Ascending aorta (tissue), 2 donors: ENCODE results near the gene FAM131B. TPM values are rescaled to one million over a fixed set of nuclear protein-coding genes. Genes with fewer than 3 reads are reported as not detected.

Experiments
- DNase-seq, 2 donors: peaks; one replicate each; pipeline ENCODE4 v3.0.0-alpha.2; 2019; ENCODE audit warnings: low spot score in 2 of 2
- H3K27ac ChIP-seq, 2 donors: fragments of 200-600 bp; sonication (generic); one replicate each; pipeline ENCODE4 v1.5.1; 2016 to 2017; ENCODE audit warnings: mild to moderate bottlenecking in 1 of 2
- H3K27me3 ChIP-seq: fragments of 200-600 bp; sonication (generic); one replicate; pipeline ENCODE4 v1.5.1; 2017
- H3K36me3 ChIP-seq, 2 donors: fragments of 200-600 bp; sonication (generic); one replicate each; pipeline ENCODE4 v1.5.1; 2016
- H3K4me1 ChIP-seq, 2 donors: fragments of 200-600 bp; sonication (generic); one replicate each; pipeline ENCODE4 v1.5.1; 2016 to 2017; ENCODE audit warnings: mild to moderate bottlenecking in 1 of 2
- H3K4me3 ChIP-seq, 2 donors: fragments of 200-600 bp; sonication (generic); one replicate each; pipeline ENCODE4 v1.5.1; 2016 to 2017; ENCODE audit warnings: mild to moderate bottlenecking in 1 of 2
- H3K9me3 ChIP-seq, 2 donors: fragments of 200-600 bp; sonication (generic); one replicate each; pipeline ENCODE4 v1.5.1; 2016
- intact Hi-C: fragments of 100-400 bp; cut with DNase I; formaldehyde crosslinking; loops from one replicate; pipeline ENCODE4 v1.15.1; 2023
- total RNA-seq: library from RNA; depleted of rRNA; stranded (reverse); fragments of >200 nt; gene quantifications from one replicate; pipeline ENCODE4 v1.1.0, GENCODE V29; 2016
- TF ChIP-seq, protein P1 (sequence below), 3 experiments: fragments of 200-600 bp in 2 of 3; fragments of 450-650 bp in 1 of 3; sonication (generic) in 2 of 3; IDR thresholded peaks; one replicate each; pipeline ENCODE4 v1.5.1; 2016 to 2019; ENCODE audit warnings: antibody characterized with exemption in 3 of 3, mild to moderate bottlenecking in 1 of 3, moderate library complexity in 1 of 3

FAM131B gene
- total RNA-seq, 1 donor from 2014 or later, result 0.53 TPM

DNA sequence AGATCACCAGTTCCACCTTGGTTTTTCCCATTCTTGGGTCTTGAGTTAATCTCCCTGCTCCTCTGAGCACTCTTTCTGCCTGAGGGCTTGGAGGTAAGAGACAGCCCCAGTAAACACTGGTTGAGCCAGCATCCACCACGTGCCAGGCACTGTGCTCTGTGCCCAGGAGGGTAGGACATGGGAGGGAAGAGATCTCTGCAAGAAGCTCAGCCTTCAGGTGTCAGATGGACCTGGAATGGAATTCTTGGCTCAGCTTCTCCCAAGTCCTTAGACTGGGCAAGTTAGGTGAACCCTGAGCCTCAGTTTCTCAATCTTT is 21.1 kb upstream of the FAM131B start:
- Histone ChIP-seq H3K4me1 (peaks cover 22 to 57% of the 10 kb centered on the region in 2 donors), H3K36me3 (peaks cover 14 to 46% of the 10 kb centered on the region in 2 donors), H3K4me3 (peak overlapping the region; percentile 89 to 97), H3K9me3 (no peaks in the 10 kb centered on the region), H3K27ac (peak overlapping the region; percentile 97 to 99), H3K27me3 (no peaks in the 10 kb centered on the region)
- TF ChIP-seq, protein P1, sequence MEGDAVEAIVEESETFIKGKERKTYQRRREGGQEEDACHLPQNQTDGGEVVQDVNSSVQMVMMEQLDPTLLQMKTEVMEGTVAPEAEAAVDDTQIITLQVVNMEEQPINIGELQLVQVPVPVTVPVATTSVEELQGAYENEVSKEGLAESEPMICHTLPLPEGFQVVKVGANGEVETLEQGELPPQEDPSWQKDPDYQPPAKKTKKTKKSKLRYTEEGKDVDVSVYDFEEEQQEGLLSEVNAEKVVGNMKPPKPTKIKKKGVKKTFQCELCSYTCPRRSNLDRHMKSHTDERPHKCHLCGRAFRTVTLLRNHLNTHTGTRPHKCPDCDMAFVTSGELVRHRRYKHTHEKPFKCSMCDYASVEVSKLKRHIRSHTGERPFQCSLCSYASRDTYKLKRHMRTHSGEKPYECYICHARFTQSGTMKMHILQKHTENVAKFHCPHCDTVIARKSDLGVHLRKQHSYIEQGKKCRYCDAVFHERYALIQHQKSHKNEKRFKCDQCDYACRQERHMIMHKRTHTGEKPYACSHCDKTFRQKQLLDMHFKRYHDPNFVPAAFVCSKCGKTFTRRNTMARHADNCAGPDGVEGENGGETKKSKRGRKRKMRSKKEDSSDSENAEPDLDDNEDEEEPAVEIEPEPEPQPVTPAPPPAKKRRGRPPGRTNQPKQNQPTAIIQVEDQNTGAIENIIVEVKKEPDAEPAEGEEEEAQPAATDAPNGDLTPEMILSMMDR (IDR thresholded peaks at IDR 0.05), result no peak
- DNase-seq, result no peak
- intact Hi-C loops, result loop anchor here (10.0 kb wide), 1 partner anchor 529 kb away; the partner anchor contains the start of gene EPHB6

DNA sequence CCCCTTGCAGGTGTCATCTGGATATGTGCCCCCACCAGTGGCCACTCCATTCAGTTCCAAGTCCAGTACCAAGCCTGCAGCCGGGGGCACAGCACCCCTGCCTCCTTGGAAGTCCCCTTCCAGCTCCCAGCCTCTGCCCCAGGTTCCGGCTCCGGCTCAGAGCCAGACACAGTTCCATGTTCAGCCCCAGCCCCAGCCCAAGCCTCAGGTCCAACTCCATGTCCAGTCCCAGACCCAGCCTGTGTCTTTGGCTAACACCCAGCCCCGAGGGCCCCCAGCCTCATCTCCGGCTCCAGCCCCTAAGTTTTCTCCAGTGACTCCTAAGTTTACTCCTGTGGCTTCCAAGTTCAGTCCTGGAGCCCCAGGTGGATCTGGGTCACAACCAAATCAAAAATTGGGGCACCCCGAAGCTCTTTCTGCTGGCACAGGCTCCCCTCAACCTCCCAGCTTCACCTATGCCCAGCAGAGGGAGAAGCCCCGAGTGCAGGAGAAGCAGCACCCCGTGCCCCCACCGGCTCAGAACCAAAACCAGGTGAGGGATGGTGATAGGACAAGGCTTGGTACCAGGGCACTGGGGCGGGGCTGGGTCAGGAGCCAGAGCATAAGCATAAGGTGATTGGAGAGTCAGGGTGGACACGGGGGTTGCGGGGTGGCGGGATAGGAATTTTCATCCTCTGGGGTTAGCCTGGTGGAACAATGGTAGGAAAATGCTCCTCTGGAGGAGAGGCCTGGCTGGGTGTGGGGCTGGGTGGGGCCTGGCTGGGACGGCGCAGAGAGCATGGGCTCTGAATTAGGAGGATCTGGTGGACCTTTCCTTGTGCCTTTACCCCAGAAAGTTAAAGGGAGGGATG is 20.5 kb upstream of the FAM131B start:
- intact Hi-C loops, result loop anchor here (10.0 kb wide), 1 partner anchor 528 kb away; the partner anchor contains the start of gene EPHB6
- H3K4me3 ChIP-seq, result peak overlapping the region; percentile 89 to 97
- H3K27me3 ChIP-seq, result no peaks in the 10 kb centered on the region
- peak in 1 of 2 donors; percentile 64 for DNase-seq
- no peaks in the 10 kb centered on the region for H3K9me3 ChIP-seq
- peak overlapping the region; percentile 97 to 99 for H3K27ac ChIP-seq
- H3K4me1 ChIP-seq, result peaks cover 19 to 52% of the 10 kb centered on the region in 2 donors
- TF ChIP-seq, protein P1 (IDR thresholded peaks at IDR 0.05), result no peak
- H3K36me3 ChIP-seq, result peaks cover 8 to 40% of the 10 kb centered on the region in 2 donors

DNA sequence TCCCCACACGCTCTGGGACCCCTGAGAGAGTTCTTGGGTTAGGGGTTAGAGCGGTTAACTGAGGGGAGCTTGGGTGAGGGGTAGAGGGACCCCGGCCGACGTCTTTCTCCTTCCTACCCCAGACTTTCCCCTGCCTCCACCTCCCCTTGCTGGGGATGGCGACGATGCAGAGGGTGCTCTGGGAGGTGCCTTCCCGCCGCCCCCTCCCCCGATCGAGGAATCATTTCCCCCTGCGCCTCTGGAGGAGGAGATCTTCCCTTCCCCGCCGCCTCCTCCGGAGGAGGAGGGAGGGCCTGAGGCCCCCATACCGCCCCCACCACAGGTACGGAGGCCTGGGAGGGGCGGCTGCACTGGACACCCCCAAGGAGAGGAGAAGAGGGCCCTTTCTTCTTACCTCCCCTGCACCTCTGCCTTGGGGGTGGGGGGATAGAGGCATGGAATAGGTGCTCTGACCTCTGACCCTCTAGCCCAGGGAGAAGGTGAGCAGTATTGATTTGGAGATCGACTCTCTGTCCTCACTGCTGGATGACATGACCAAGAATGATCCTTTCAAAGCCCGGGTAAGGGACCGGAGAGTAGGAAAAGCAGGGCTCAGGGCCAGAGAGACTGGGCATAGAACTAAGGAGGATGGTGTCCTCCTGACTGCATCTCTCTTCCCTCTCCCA is 19.7 kb upstream of the FAM131B start:
- H3K27ac ChIP-seq, result peak overlapping the region; percentile 97 to 99
- no peaks in the 10 kb centered on the region for H3K9me3 ChIP-seq
- no peaks in the 10 kb centered on the region for H3K27me3 ChIP-seq
- peaks cover 14 to 44% of the 10 kb centered on the region in 2 donors for H3K4me1 ChIP-seq
- intact Hi-C loops, result loop anchor here (10.0 kb wide), 1 partner anchor 527 kb away; the partner anchor contains the start of gene EPHB6
- peak overlapping the region; percentile 89 to 97 for H3K4me3 ChIP-seq
- TF ChIP-seq, protein P1 (IDR thresholded peaks at IDR 0.05), result no peak
- H3K36me3 ChIP-seq, result peaks cover 7 to 33% of the 10 kb centered on the region in 2 donors
- DNase-seq, result peak in 1 of 2 donors; percentile 60

DNA sequence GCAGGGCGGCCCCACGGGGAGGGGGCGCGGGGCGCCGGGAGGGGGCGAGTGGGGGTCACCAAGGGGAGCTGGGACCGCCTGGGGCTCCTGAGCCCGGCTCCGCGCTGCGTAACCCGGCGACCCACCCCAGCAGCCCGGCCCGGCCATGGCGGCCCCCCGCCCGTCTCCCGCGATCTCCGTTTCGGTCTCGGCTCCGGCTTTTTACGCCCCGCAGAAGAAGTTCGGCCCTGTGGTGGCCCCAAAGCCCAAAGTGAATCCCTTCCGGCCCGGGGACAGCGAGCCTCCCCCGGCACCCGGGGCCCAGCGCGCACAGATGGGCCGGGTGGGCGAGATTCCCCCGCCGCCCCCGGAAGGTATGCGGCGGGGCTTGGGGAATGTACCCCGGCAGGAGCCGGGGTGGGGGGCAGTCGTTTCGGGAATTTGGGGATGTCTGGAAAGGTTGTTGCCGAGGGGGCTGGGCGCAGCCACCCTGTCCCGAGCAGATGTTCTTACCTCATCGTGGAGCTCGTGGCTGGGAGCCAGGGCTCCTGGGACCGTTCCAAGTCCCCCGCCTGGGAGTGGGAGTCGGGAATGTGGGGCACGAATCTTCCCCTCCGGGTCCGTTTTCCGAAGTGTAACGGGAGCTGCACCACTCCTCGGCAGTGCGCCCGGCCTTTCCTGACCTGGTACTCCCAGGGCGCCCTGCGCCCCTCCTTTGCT is 19.1 kb upstream of the FAM131B start:
- no peaks in the 10 kb centered on the region for H3K27me3 ChIP-seq
- no peaks in the 10 kb centered on the region for H3K9me3 ChIP-seq
- peaks cover 10 to 37% of the 10 kb centered on the region in 2 donors for H3K4me1 ChIP-seq
- intact Hi-C loops, result loop anchor here (2.0 to 10.0 kb wide), 2 partner anchors 521 to 527 kb away; partner anchors contain the start of genes EPHB6 and TCAF1
- H3K36me3 ChIP-seq, result peaks cover 7 to 26% of the 10 kb centered on the region in 2 donors
- TF ChIP-seq, protein P1 (IDR thresholded peaks at IDR 0.05), result no peak
- H3K4me3 ChIP-seq, result peak overlapping the region; percentile 89 to 97
- H3K27ac ChIP-seq, result peak overlapping the region; percentile 97 to 99
- DNase-seq, result peak in 1 of 2 donors; percentile 89
